NOMO-1 treated with DMSO at 0.1 percent for 48 hours (cell line): Measurements from ENCODE around the gene CNR2.
A peak's percentile ranks its signal among the peaks of the same experiment; 100 is the strongest.

Experiments
- DNase-seq: peaks from one replicate; lab custom pipeline; 2025; ENCODE audit not compliant: unreplicated experiment; lab: John Stamatoyannopoulos, UW

CNR2 gene

GRCh38 chr1:23913212-23913880 lies at the start of gene CNR2:
Gene CNR2 (minus strand): TSS chr1:23913362. CDS start chr1:23875617, 37,745 bp downstream.
- peak; percentile 72 for DNase-seq

- peak; percentile 9 for DNase-seq
Observed at GRCh38 chr1:23960291-23961020, 47.3 kb upstream of the CNR2 start.

DNA sequence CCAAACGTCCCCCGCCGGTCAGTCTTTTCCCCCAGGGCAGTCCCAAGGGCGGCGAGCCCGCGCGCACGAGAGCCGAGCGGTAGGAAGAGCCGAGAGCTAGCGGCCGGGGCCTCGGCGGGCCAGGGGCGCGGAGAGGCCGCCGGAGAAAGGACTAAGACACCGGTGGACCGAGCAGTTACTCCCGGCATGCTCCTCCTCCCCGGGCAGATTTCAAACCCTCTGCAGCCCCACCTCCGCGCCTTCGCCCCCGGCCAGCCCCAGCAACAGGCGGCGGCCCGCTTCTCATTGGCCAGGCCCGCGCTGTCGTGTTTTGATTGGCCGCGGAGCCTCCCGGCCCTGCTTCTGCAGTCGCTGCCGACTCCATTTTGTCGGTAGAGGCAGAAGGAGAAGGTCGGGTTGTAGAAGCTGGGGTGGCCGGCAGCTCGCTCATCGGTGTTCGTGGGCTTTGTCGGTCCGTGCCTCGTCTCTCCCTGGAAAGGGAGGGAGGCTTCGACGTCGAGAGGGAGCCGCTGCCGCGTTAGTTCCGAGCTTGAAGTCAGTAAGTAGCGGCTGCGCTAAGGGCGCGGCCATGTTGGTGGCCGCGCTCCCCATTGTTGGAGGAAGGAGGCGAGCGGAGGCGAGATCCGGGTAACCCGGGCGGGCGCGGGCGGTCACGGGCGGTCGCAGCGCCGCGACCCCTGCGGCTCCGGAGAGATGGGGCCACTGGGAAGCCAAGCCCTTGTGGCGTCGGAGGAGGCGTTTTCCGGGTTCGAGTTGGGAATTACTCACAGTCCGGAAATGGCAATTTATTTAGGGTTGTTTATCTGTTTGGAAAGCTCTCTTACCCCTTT lies 46.5 kb upstream of the CNR2 start, which contains the start of gene PNRC2:
Gene PNRC2, plus strand, starts transcription at position 368 of the 830 bp plus-strand sequence. CDS start 1,630 bp downstream, outside the sequence.
- DNase-seq: peak; percentile 92

- DNase-seq: peak; percentile 100
Observed at GRCh38 chr1:23958810-23959460, 45.8 kb upstream of the CNR2 start.

DNA sequence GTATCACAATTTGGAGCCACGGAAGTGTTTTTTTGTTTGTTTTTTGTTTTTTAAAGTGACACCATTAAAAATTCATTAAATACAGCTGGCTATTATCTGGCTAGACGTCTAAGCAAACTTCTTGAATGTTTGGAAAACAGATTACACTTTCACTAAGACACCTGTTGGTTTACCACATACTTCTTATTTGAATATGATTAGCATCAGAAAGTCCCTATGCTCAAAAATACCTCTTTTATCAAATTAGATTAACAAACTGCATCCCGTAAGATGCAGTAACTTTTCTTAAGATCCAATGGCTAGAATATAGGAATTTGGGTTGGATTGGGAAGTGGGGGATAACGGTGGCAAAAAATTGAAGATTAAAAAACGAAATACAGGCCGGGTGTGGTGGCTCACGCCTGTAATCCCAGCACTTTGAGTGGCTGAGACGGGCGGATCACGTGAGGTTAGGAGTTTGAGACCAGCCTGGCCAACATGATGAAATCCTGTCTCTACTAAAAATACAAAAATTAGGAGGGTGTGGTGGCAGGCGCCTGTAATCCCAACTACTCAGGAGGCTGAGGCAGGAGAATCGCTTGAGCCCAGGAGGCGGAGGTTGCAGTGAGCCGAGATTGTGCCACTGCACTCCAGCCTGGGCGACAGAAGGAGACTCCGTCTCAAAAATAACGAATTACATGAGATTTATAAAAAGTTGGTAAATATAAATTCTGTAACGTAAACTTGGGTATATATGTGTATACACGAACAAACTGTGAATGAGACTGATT lies 45.1 kb upstream of the CNR2 start:
- peak; percentile 14 for DNase-seq

GRCh38 chr1:23957096-23957495 lies 43.9 kb upstream of the CNR2 start:
- no peak for DNase-seq

- DNase-seq: no peak
Observed at GRCh38 chr1:23953020-23953419, 39.9 kb upstream of the CNR2 start.

- DNase-seq: no peak
Observed at GRCh38 chr1:23947366-23947765, 34.2 kb upstream of the CNR2 start.

DNA sequence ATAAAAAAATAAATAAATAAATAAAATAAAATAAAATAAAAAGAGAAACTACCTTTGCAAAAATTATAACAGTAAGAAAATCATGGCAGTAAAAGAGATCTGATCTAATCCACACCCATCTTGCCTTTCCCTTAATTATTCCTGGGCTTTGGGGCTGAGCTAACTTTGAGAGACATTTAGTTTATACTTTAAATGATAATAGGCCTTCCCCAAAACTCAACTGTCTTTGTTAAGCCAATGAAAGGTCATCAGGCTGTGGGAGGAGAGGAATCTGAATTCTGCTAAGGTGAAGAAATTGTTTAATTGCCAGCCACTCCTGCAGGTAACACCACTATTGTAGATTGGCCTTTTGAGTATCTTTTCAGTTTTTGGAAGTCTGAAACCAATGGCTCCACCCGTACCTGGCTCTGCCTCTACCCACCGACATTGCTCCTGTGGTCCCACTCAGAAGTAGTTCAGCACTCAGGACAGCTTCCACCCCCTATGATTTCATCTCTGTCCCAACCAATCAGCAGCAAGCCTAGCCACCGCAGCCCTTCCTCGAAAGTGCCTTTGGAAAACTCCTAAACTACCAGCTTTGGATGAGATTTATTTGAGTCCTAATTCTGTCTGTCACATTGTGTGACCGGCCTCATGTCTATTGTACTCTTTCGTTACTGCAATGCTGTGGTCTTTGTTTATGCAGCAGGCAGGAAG lies 23.5 kb upstream of the CNR2 start:
- no peak for DNase-seq

- DNase-seq: no peak
Observed at GRCh38 chr1:23931491-23931880, 18.3 kb upstream of the CNR2 start.

DNA sequence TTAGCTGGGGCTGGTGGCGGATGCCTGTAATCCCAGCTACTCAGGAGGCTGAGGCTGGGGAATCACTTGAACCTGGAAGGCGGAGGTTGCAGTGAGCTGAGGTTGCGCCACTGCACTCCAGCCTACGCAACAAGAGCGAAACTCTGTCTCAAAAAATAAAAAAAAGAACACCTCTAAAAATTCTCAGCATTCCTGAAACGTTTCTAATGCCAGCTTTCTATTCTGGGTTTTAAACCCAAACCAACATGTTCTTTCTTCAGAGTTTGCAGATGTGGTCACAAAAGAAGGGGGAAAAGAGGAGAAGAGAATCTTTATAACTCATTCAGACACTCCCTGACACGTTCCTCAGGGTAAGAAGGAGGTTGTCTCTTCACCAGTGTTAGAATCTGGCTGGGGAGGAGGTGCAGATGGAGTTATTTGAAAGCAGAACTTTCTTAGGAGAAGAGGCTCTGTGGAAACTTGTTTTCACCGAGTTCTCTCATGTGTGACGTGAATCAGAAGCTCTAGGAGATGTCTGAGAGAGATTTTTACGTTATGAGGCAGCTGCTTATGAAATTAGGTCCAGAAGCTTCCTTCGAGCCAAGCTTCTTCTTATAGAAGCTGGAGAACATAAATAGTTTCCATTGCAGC lies 17.8 kb upstream of the CNR2 start:
- DNase-seq: peak; percentile 54

- DNase-seq: no peak
Observed at GRCh38 chr1:23930270-23930669, 17.1 kb upstream of the CNR2 start.

- DNase-seq: no peak
Observed at GRCh38 chr1:23928789-23929188, 15.6 kb upstream of the CNR2 start.

DNA sequence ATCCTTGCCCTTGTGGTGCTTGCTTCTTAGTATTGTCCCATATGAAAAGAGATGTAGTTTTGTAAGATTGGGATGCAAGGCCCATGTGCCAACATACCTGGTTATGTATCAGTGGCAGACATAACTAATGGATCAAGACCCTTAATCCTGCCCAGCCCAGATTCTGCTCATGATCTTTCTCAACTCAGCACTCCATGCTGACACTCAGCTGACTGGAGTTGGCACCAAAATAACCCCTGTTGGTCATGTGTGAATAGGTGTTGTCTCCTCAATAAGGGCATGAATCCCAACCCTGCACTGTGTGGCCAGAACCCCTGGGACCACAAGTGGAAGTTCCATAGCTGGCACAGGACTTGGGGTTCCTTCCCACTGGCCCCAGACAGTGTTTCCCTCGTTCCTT lies 13.9 kb upstream of the CNR2 start:
- DNase-seq: no peak

- no peak for DNase-seq
Observed at GRCh38 chr1:23925279-23925678, 12.1 kb upstream of the CNR2 start.

DNA sequence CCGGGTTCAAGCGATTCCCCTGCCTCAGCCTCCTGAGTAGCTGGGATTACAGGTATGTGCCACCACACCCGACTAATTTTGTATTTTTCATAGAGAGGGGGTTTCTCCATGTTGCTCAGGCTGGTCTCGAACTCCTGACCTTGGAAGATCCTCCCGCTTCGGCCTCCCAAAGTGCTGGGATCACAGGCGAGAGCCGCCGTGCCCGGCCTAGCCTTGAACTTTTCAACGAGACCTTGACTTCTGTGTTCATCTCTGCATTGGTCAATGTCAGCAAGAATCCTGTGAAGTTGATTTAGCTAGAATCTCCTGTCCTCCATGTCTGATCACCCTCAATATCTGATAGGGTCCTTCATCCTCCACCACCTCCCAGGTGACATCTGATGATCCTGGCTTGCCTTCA lies 11.4 kb upstream of the CNR2 start:
- DNase-seq: no peak

- DNase-seq: no peak
Observed at GRCh38 chr1:23923592-23924499, 10.7 kb upstream of the CNR2 start.

DNA sequence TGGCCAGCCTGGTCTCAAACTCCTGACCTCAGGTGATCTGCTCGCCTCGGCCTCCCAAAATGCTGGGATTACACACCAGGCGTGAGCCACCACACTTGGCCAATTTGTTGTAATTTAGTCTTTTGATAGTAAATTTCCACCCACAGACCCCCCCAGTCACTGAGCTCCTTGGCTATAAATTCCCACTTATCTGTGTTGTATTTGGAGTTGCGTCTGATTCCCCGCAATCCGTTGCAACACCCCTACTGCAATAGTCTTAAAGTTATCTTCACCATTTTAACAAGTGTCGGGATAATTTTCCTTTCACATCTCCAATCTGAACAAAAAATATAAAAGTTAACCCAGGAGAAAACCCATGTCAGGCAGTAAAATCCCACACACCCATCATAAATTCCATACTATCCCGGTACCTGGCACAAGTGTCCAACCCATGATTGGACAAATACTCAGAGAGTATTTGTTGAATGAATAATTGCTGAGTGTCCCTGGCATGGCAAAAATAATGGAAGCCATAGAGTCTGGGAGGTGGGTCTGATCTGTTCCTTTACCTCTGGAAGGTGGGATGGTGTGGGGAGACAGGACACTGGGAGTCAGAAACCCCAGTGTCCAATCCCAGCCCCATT lies 9.3 kb upstream of the CNR2 start:
- DNase-seq: no peak
